Activated B cell treated with CpG ODN at 0.5 μM for 24 hours (primary cell): ENCODE data around the gene ZNF684. TPM values are rescaled to one million over a fixed set of nuclear protein-coding genes. Genes with fewer than 3 reads are reported as not detected.
"Not testable (repeated sequence)": the region's sequence is repeated elsewhere in the genome, so short reads cannot be mapped to it uniquely, and the experiment has no call there.

Experiments used
- ATAC-seq: fragments of 200-7000 bp; cut with Tn5 transposase; one replicate; pipeline ENCODE4 v1.10.0; 2021; ENCODE audit warnings: low read depth, mild to moderate bottlenecking, moderate library complexity
- CTCF ChIA-PET: fragments of 350-600 bp; sonication (Branson Sonifier 250); formaldehyde crosslinking; loops from one replicate; lab custom pipeline; 2021; ENCODE audit warnings: antibody characterized with exemption; lab: Charles Lee
- POLR2A ChIA-PET: fragments of 350-600 bp; sonication (Branson Sonifier 250); formaldehyde crosslinking; loops from one replicate; lab custom pipeline; 2021; ENCODE audit warnings: antibody characterized with exemption; lab: Charles Lee
- DNase-seq: peaks from one replicate; pipeline ENCODE4 v3.0.0; 2022
- H3K27ac Mint-ChIP-seq: one replicate; pipeline ENCODE4 v1.8.0; 2020; ENCODE audit warnings: mixed read lengths
- H3K27me3 Mint-ChIP-seq: one replicate; pipeline ENCODE4 v1.8.0; 2021; ENCODE audit warnings: mixed read lengths
- H3K36me3 Mint-ChIP-seq: one replicate; pipeline ENCODE4 v1.8.0; 2021; ENCODE audit warnings: low read depth, mixed read lengths
- H3K4me1 Mint-ChIP-seq: one replicate; pipeline ENCODE4 v1.8.0; 2021; ENCODE audit warnings: mixed read lengths
- H3K4me3 Mint-ChIP-seq: one replicate; pipeline ENCODE4 v1.8.0; 2020; ENCODE audit warnings: mild to moderate bottlenecking, mixed read lengths
- H3K9me3 Mint-ChIP-seq: one replicate; pipeline ENCODE4 v1.8.0; 2020; ENCODE audit warnings: mixed read lengths
- CTCF ChIP-seq: fragments of 200-600 bp; IDR thresholded peaks from one replicate; pipeline ENCODE4 v1.8.0; 2022; ENCODE audit warnings: antibody characterized with exemption, mild to moderate bottlenecking
- intact Hi-C: fragments of 100-400 bp; cut with micrococcal nuclease; formaldehyde crosslinking; loops from one replicate; pipeline ENCODE4 v1.15.1; 2024
- total RNA-seq: library from RNA; stranded (reverse); gene quantifications from 2 replicates; pipeline ENCODE4 v1.2.3, GENCODE V29; 2022

Gene ZNF684
- total RNA-seq: 5.0 and 5.4 TPM in 2 replicates

- TF ChIP-seq CTCF: no peak
- CTCF ChIA-PET: interaction anchor here (0.7 to 2.4 kb wide), 9 partner anchors 10 to 794 kb away, joined by 3 to 11 read pairs (median 3); partner anchors contain the start of genes EXO5 and NFYC
- H3K4me3 Mint-ChIP-seq: peak within 1 kb of the TSS; percentile 97
- H3K9me3 Mint-ChIP-seq: peaks cover 2% of the 10 kb centered on the region
- peak within 1 kb of the TSS; percentile 92 for H3K27ac Mint-ChIP-seq
- H3K36me3 Mint-ChIP-seq: peaks cover 18% of the 10 kb centered on the region
- DNase-seq (peak; percentile 65), ATAC-seq (peak; percentile 98)
- H3K27me3 Mint-ChIP-seq: peaks cover 2% of the 10 kb centered on the region
- H3K4me1 Mint-ChIP-seq: peaks cover 29% of the 10 kb centered on the region
- POLR2A ChIA-PET: interaction anchor here (0.6 to 2.4 kb wide), 15 partner anchors 14 to 793 kb away, joined by 3 to 17 read pairs (median 4); partner anchors contain the start of genes CTPS1, EXO5, NFYC and PPIE
- intact Hi-C loops: loop anchor here (1.0 to 5.0 kb wide), 7 partner anchors 23 to 319 kb away; partner anchors contain the start of genes EXO5, NFYC, RIMS3 and ZFP69
These were observed at the start of gene ZNF684 for GRCh38 chr1:40531381-40532061. ZNF684 (plus strand) TSS chr1:40531637; CDS start chr1:40533167, 1,530 bp downstream.

GRCh38 chr1:40495315-40495903 is 36.0 kb upstream of the ZNF684 start:
- Mint-ChIP-seq H3K4me1 (no peaks in the 10 kb centered on the region), H3K4me3 (no peak overlapping the region), H3K9me3 (peaks cover 47% of the 10 kb centered on the region), H3K27ac (no peak overlapping the region), H3K27me3 (no peaks in the 10 kb centered on the region), H3K36me3 (peaks cover 77% of the 10 kb centered on the region)
- DNase-seq (no peak), ATAC-seq (no peak)
- ChIA-PET POLR2A (interaction anchor here (0.6 to 1.7 kb wide), 3 partner anchors 13 to 42 kb away, joined by 3 to 5 read pairs (median 4); partner anchors contain the start of gene EXO5), CTCF (no interaction called here)
- intact Hi-C loops: no loop called here
- TF ChIP-seq CTCF: no peak

GRCh38 chr1:40502651-40503050 is 28.8 kb upstream of the ZNF684 start:
- H3K9me3 Mint-ChIP-seq: peaks cover 35% of the 10 kb centered on the region
- H3K4me3 Mint-ChIP-seq, DNase-seq, H3K27ac Mint-ChIP-seq, H3K27me3 Mint-ChIP-seq, CTCF ChIA-PET, ATAC-seq, intact Hi-C loops, H3K4me1 Mint-ChIP-seq: not testable (repeated sequence)
- POLR2A ChIA-PET: interaction anchor here (0.6 kb wide), 1 partner anchor 311 kb away, joined by 5 read pairs; no protein-coding TSS in a partner anchor
- peaks cover 52% of the 10 kb centered on the region for H3K36me3 Mint-ChIP-seq

- TF ChIP-seq CTCF: no peak
- ChIA-PET CTCF (interaction anchor here (2.8 kb wide), 1 partner anchor 24 kb away, joined by 11 read pairs; the partner anchor contains the start of gene ZNF684), POLR2A (interaction anchor here (0.6 to 2.4 kb wide), 10 partner anchors 12 to 1919 kb away, joined by 3 to 15 read pairs (median 5); partner anchors contain the start of genes SMAP2, ZFP69, ZFP69B and ZNF684)
- intact Hi-C loops: loop anchor here (1.0 kb wide), 4 partner anchors 23 to 193 kb away; partner anchors contain the start of genes ZFP69, ZFP69B and ZNF684
- Mint-ChIP-seq H3K36me3 (peaks cover 32% of the 10 kb centered on the region), H3K27me3 (no peaks in the 10 kb centered on the region), H3K9me3 (peaks cover 11% of the 10 kb centered on the region), H3K27ac (peak overlapping the region; percentile 81), H3K4me1 (peaks cover 18% of the 10 kb centered on the region), H3K4me3 (peak overlapping the region; percentile 94)
- ATAC-seq: no peak
- no peak for DNase-seq
These were observed 23.5 kb upstream of the ZNF684 start for GRCh38 chr1:40507973-40508372.
